Subcutaneous adipose tissue (tissue), 4 donors: Measurements from ENCODE around the gene SMURF1. TPM values are rescaled to one million over a fixed set of nuclear protein-coding genes. Genes with fewer than 3 reads are reported as not detected.

Experiments used
- CTCF ChIP-seq: fragments of 450-650 bp; IDR thresholded peaks from one replicate; pipeline ENCODE4 v1.5.1; 2016; ENCODE audit warnings: low read depth, mild to moderate bottlenecking, control low read depth, antibody characterized with exemption, moderate library complexity
- total RNA-seq, 4 donors: library from RNA; depleted of rRNA; stranded (reverse); fragments of >200 nt; gene quantifications; one replicate each; pipeline ENCODE4 v1.1.0, GENCODE V29; 2016

SMURF1 gene
- total RNA-seq, 4 donors from 2014 or later = 24.0 to 49.4 (median 25.2) TPM

- TF ChIP-seq CTCF = no peak
Observed at GRCh38 chr7:98998821-98999725, 144.8 kb downstream of the SMURF1 start.

GRCh38 chr7:98997846-98998245 lies 146.1 kb downstream of the SMURF1 start:
- no peak for TF ChIP-seq CTCF

DNA sequence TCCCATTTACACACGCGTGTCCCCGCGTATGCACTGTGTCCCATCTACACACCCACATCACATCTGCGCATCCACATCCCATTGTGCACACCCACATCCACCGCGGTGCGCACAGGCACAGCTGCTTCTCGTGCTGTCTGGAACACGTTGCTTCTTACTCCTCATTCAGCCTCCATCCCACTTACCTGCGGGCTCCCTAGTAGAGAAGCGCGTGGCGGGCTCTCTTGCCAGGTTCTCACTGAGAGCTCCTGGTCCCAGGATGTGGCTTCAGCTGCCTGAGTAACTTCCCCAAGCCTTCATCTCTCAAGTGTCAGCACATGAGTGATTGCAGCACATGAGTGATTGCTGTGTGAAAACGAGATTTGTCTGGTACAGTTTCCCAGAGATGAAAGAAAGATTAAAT lies 147.8 kb downstream of the SMURF1 start:
- TF ChIP-seq CTCF = no peak

- no peak for TF ChIP-seq CTCF
Observed at GRCh38 chr7:98995523-98996149, 148.3 kb downstream of the SMURF1 start.

GRCh38 chr7:98995111-98995510 lies 148.8 kb downstream of the SMURF1 start:
- TF ChIP-seq CTCF = no peak

GRCh38 chr7:98994046-98994944 lies 149.6 kb downstream of the SMURF1 start:
- TF ChIP-seq CTCF = no peak
